ENCODE data around the gene GJA5.

Gene GJA5

DNA sequence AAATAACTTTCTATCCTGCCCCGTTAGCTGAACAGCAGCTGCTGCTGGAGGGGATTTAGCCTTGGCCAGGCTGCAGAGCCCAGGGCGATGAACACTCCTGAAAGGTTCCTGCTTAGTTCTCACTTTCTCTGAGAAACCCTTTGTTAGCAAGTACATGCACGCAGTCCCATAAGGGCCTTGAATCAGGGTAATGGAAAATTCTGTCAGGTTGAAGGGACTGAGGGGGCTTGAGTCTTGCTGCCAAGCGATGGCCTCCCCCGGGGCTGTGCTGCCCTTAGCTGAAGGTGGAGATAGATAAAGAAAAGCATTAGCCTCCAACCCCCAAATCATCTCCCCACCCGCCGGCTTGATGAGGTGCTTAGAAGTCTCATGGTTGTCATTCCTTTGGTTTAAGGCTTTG lies 7.9 kb downstream of the GJA5 start:
- H3K4me3 ChIP-seq (ENCODE audit: low read length, poor library complexity, severe bottlenecking) = no peak overlapping the region
- H3K9me2 ChIP-seq (replicated peaks; ENCODE audit: low read depth, low read length) = no peaks in the 10 kb centered on the region
- no peaks in the 10 kb centered on the region for H3K9me3 ChIP-seq (ENCODE audit: insufficient read depth, low read depth, low read length)
- no peaks in the 10 kb centered on the region for H3K27me3 ChIP-seq (ENCODE audit: insufficient read depth, low read length, poor library complexity, severe bottlenecking)
- H3K36me3 ChIP-seq (ENCODE audit: insufficient read depth, low read length) = no peaks in the 10 kb centered on the region
- H4K20me1 ChIP-seq (ENCODE audit: insufficient read depth, low read length, poor library complexity, severe bottlenecking) = no peaks in the 10 kb centered on the region
- H3K79me2 ChIP-seq (ENCODE audit: insufficient read depth, low read length) = no peaks in the 10 kb centered on the region
- no peak overlapping the region for H3K4me2 ChIP-seq (ENCODE audit: low read depth, low read length, poor library complexity, severe bottlenecking)
- no peaks in the 10 kb centered on the region for H3F3A ChIP-seq (ENCODE audit: low read depth)
- no peak for TF ChIP-seq EZH2phosphoT487 (IDR thresholded peaks at IDR 0.05; ENCODE audit: borderline replicate concordance)
- TF ChIP-seq, protein P1, sequence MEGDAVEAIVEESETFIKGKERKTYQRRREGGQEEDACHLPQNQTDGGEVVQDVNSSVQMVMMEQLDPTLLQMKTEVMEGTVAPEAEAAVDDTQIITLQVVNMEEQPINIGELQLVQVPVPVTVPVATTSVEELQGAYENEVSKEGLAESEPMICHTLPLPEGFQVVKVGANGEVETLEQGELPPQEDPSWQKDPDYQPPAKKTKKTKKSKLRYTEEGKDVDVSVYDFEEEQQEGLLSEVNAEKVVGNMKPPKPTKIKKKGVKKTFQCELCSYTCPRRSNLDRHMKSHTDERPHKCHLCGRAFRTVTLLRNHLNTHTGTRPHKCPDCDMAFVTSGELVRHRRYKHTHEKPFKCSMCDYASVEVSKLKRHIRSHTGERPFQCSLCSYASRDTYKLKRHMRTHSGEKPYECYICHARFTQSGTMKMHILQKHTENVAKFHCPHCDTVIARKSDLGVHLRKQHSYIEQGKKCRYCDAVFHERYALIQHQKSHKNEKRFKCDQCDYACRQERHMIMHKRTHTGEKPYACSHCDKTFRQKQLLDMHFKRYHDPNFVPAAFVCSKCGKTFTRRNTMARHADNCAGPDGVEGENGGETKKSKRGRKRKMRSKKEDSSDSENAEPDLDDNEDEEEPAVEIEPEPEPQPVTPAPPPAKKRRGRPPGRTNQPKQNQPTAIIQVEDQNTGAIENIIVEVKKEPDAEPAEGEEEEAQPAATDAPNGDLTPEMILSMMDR (conservative IDR thresholded peaks at IDR 0.05; ENCODE audit: low read length) = no peak
- H3K4me1 ChIP-seq (ENCODE audit: insufficient read depth, low read length, poor library complexity, severe bottlenecking) = peaks cover 5% of the 10 kb centered on the region
- H2AFZ ChIP-seq (ENCODE audit: low read length) = no peak overlapping the region
- no peak overlapping the region for H3K9ac ChIP-seq (ENCODE audit: low read depth, low read length, poor library complexity, severe bottlenecking)

DNA sequence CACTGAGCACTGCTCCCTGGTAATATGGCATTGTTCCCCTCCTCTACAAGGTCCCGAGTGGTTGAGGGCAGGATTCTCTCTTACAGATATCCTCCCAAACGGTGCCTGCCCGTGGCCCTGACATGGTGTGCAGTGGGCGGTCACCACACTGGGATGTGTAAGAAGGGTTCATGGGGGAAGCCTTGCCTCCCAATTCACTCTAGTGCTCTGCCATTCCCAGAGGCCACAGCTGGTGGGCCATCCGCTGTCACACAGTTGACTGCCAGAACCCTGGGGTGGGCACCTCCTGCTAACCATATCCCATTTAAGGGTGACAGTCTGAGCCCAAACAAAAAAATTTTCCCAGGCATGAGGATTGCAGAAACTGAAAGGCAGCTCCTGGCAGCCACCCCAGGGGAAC lies 9.1 kb downstream of the GJA5 start:
- H3K9me3 ChIP-seq (ENCODE audit: insufficient read depth, low read depth, low read length) = no peaks in the 10 kb centered on the region
- H3F3A ChIP-seq (ENCODE audit: low read depth) = no peaks in the 10 kb centered on the region
- H4K20me1 ChIP-seq (ENCODE audit: insufficient read depth, low read length, poor library complexity, severe bottlenecking) = no peaks in the 10 kb centered on the region
- no peak overlapping the region for H3K9ac ChIP-seq (ENCODE audit: low read depth, low read length, poor library complexity, severe bottlenecking)
- H3K79me2 ChIP-seq (ENCODE audit: insufficient read depth, low read length) = no peaks in the 10 kb centered on the region
- H3K4me2 ChIP-seq (ENCODE audit: low read depth, low read length, poor library complexity, severe bottlenecking) = no peak overlapping the region
- no peak overlapping the region for H2AFZ ChIP-seq (ENCODE audit: low read length)
- no peaks in the 10 kb centered on the region for H3K27me3 ChIP-seq (ENCODE audit: insufficient read depth, low read length, poor library complexity, severe bottlenecking)
- no peak overlapping the region for H3K4me3 ChIP-seq (ENCODE audit: low read length, poor library complexity, severe bottlenecking)
- no peaks in the 10 kb centered on the region for H3K36me3 ChIP-seq (ENCODE audit: insufficient read depth, low read length)
- H3K9me2 ChIP-seq (replicated peaks; ENCODE audit: low read depth, low read length) = no peaks in the 10 kb centered on the region
- TF ChIP-seq, protein P1 (conservative IDR thresholded peaks at IDR 0.05; ENCODE audit: low read length) = no peak
- TF ChIP-seq EZH2phosphoT487 (IDR thresholded peaks at IDR 0.05; ENCODE audit: borderline replicate concordance) = no peak
- peaks cover 3% of the 10 kb centered on the region for H3K4me1 ChIP-seq (ENCODE audit: insufficient read depth, low read length, poor library complexity, severe bottlenecking)

DNA sequence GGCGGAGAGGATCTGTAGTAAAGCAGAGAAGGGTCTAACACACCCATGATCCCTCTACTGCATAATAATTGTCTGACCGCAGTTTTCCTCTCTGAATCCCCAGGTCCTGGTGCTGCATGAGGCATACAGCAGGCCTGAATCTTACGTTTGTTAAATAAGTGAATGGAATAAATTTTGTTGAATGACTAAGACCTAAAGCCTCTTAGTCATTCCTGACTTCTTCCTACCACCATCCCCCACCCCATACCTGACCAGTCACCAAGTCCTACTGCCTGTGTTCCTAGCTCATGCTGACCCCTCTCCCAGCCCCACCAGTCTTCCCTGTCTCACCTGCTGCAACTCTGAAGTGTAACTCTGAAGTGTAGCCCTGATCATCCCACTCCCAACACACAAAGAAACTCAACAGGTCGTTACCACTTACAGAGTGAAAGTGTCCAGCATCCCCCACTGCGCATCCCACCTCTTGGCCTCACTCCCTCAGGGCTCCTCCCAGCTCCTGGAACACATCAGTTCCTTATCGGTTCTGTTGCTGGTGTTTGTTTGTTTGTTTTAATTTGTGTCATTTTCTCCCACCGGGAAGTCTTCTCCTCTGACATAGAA lies 9.7 kb downstream of the GJA5 start:
- no peak for TF ChIP-seq EZH2phosphoT487 (IDR thresholded peaks at IDR 0.05; ENCODE audit: borderline replicate concordance)
- TF ChIP-seq, protein P1 (conservative IDR thresholded peaks at IDR 0.05; ENCODE audit: low read length) = no peak

More for the DNA sequence above, 9.7 kb downstream of the GJA5 start:
- Histone ChIP-seq H3K9me3 (ENCODE audit: insufficient read depth, low read depth, low read length) (no peaks in the 10 kb centered on the region), H3K79me2 (ENCODE audit: insufficient read depth, low read length) (no peaks in the 10 kb centered on the region), H2AFZ (ENCODE audit: low read length) (no peak overlapping the region), H3K9me2 (replicated peaks; ENCODE audit: low read depth, low read length) (no peaks in the 10 kb centered on the region), H3K4me1 (ENCODE audit: insufficient read depth, low read length, poor library complexity, severe bottlenecking) (no peaks in the 10 kb centered on the region), H4K20me1 (ENCODE audit: insufficient read depth, low read length, poor library complexity, severe bottlenecking) (no peaks in the 10 kb centered on the region), H3F3A (ENCODE audit: low read depth) (no peaks in the 10 kb centered on the region), H3K9ac (ENCODE audit: low read depth, low read length, poor library complexity, severe bottlenecking) (no peak overlapping the region), H3K36me3 (ENCODE audit: insufficient read depth, low read length) (no peaks in the 10 kb centered on the region), H3K4me3 (ENCODE audit: low read length, poor library complexity, severe bottlenecking) (no peak overlapping the region), H3K4me2 (ENCODE audit: low read depth, low read length, poor library complexity, severe bottlenecking) (no peak overlapping the region), H3K27me3 (ENCODE audit: insufficient read depth, low read length, poor library complexity, severe bottlenecking) (no peaks in the 10 kb centered on the region)

Measured in Loucy (cell line).